Measurements from ENCODE around the gene POLR3E.

The POLR3E gene

DNA sequence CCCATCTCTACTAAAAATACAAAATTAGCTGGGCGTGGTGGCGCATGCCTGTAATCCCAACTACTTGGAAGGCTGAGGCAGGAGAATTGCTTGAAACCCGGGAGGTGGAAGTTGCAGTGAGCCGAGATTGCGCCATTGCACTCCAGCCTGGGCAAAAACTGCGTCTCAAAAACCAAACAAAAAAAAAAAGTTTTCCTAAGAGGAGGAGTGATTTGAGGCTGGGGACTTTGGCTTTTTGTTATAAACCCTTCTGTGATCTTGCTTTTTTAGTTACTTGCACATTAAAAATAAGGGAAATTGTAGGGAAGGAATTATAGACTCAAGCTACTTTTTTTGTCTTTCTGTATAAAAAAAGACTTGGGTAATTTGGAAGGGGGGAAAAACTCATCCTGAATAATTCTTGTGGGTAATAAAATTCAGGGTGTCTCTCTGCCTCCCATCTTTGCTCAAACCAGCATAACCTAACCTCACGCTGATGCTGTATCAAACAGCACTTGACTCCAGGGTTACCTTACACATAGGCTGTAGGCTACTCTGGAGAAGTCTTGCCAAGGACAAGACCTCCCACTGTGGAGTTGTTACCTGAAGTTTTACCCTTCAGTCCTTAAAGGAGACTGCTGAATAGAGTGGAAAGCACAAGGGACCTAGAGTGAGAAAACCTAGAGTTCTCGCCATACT lies 78.9 kb downstream of the POLR3E start:
- Histone ChIP-seq H3K4me1 (ENCODE audit: low read length) (peaks cover 13% of the 10 kb centered on the region), H3K36me3 (replicated peaks; ENCODE audit: low read depth, low read length) (peaks cover 9% of the 10 kb centered on the region), H2AFZ (ENCODE audit: low read depth, low read length) (no peak overlapping the region), H3K9me3 (ENCODE audit: insufficient read depth, low read length) (no peaks in the 10 kb centered on the region), H3K79me2 (ENCODE audit: low read length) (peaks cover 31% of the 10 kb centered on the region), H3K4me3 (ENCODE audit: low read length) (no peak overlapping the region), H3K27me3 (ENCODE audit: low read depth, low read length) (peaks cover 7% of the 10 kb centered on the region; the same call in 1 of the 2 replicates), H3K9ac (ENCODE audit: low read length) (no peak overlapping the region), H3K27ac (ENCODE audit: low read length) (no peak overlapping the region), H3K4me2 (ENCODE audit: low read length) (no peak overlapping the region), H4K20me1 (ENCODE audit: insufficient read depth, low read length) (no peaks in the 10 kb centered on the region)
- TF ChIP-seq, protein P1, sequence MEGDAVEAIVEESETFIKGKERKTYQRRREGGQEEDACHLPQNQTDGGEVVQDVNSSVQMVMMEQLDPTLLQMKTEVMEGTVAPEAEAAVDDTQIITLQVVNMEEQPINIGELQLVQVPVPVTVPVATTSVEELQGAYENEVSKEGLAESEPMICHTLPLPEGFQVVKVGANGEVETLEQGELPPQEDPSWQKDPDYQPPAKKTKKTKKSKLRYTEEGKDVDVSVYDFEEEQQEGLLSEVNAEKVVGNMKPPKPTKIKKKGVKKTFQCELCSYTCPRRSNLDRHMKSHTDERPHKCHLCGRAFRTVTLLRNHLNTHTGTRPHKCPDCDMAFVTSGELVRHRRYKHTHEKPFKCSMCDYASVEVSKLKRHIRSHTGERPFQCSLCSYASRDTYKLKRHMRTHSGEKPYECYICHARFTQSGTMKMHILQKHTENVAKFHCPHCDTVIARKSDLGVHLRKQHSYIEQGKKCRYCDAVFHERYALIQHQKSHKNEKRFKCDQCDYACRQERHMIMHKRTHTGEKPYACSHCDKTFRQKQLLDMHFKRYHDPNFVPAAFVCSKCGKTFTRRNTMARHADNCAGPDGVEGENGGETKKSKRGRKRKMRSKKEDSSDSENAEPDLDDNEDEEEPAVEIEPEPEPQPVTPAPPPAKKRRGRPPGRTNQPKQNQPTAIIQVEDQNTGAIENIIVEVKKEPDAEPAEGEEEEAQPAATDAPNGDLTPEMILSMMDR (IDR thresholded peaks at IDR 0.05; ENCODE audit: low read depth, low read length): no peak
- no peak for TF ChIP-seq EZH2phosphoT487 (IDR thresholded peaks at IDR 0.05; ENCODE audit: low read depth)

DNA sequence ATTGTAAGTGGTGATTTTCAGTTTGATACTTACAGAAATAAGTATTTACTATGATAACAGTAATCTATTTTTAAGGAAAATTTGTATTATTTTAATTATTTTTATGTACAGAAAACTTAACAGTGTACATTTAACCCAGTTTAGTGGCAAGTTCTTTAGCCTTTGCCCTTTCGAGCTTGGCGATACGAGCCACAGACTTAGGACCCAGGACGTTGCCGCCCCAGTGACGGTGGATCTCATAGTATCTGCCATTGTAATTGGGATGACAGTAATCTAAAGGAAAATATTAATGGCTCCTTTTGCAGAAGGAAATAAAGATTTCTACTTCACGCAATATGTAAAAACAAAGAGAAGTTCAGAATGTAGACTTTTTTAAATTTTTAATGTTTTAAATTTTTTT lies 82.4 kb downstream of the POLR3E start:
- H3K36me3 ChIP-seq (replicated peaks; ENCODE audit: low read depth, low read length): no peaks in the 10 kb centered on the region
- peaks cover 7% of the 10 kb centered on the region; the same call in 1 of the 2 replicates for H3K27me3 ChIP-seq (ENCODE audit: low read depth, low read length)
- no peak overlapping the region for H3K4me3 ChIP-seq (ENCODE audit: low read length)
- no peaks in the 10 kb centered on the region for H4K20me1 ChIP-seq (ENCODE audit: insufficient read depth, low read length)
- no peaks in the 10 kb centered on the region for H3K79me2 ChIP-seq (ENCODE audit: low read length)
- no peaks in the 10 kb centered on the region for H3K9me3 ChIP-seq (ENCODE audit: insufficient read depth, low read length)
- H3K4me1 ChIP-seq (ENCODE audit: low read length): peaks cover 4% of the 10 kb centered on the region
- H3K27ac ChIP-seq (ENCODE audit: low read length): no peak overlapping the region
- no peak overlapping the region for H3K9ac ChIP-seq (ENCODE audit: low read length)
- no peak overlapping the region for H2AFZ ChIP-seq (ENCODE audit: low read depth, low read length)
- TF ChIP-seq EZH2phosphoT487 (IDR thresholded peaks at IDR 0.05; ENCODE audit: low read depth): no peak
- TF ChIP-seq, protein P1 (IDR thresholded peaks at IDR 0.05; ENCODE audit: low read depth, low read length): no peak
- no peak overlapping the region for H3K4me2 ChIP-seq (ENCODE audit: low read length)

DNA sequence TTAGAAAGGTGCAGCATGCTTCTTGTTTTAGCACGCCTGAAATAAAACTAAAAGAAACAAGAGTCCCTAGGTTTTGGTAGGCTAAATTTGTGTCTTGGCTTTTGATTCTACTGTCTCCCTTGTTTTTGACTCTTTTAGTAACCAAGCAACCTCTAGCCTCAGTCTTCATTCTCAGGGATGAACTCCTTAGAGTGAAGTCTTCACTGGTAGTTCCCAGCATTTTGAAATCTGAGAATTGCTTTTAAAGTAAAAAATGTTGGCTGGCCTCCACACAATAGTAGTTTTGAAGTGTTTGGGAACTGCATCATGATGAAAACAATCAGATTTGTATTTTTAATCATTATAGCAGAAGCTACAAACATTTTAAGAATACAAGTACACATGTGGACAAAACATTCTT lies 83.3 kb downstream of the POLR3E start:
- Histone ChIP-seq H3K27me3 (ENCODE audit: low read depth, low read length) (peaks cover 3% of the 10 kb centered on the region; the same call in 1 of the 2 replicates), H4K20me1 (ENCODE audit: insufficient read depth, low read length) (no peaks in the 10 kb centered on the region), H3K36me3 (replicated peaks; ENCODE audit: low read depth, low read length) (no peaks in the 10 kb centered on the region), H3K79me2 (ENCODE audit: low read length) (no peaks in the 10 kb centered on the region), H3K4me3 (ENCODE audit: low read length) (no peak overlapping the region), H3K4me1 (ENCODE audit: low read length) (peaks cover under 1% of the 10 kb centered on the region), H3K9ac (ENCODE audit: low read length) (no peak overlapping the region), H2AFZ (ENCODE audit: low read depth, low read length) (no peak overlapping the region), H3K4me2 (ENCODE audit: low read length) (no peak overlapping the region), H3K9me3 (ENCODE audit: insufficient read depth, low read length) (no peaks in the 10 kb centered on the region), H3K27ac (ENCODE audit: low read length) (no peak overlapping the region)
- no peak for TF ChIP-seq EZH2phosphoT487 (IDR thresholded peaks at IDR 0.05; ENCODE audit: low read depth)
- TF ChIP-seq, protein P1 (IDR thresholded peaks at IDR 0.05; ENCODE audit: low read depth, low read length): no peak

DNA sequence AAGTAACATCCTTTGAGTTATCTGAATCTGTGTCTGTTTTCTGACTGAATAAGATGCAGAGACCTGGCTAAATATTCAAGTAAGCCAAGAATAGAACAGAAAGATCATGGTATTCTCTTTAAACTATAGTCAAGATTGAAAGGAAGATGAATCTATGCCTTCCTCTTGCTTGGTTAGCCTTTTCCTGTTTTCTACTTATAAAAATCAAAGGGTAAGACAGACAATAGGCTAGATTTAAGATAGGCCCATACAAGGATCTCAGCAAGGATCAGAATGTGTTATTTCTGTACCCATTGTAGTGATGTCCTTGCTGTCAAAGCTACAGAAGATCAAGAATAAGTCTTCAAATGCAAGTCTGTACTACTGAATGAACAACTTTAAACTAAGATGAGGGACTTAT lies 84.2 kb downstream of the POLR3E start:
- TF ChIP-seq, protein P1 (IDR thresholded peaks at IDR 0.05; ENCODE audit: low read depth, low read length): no peak
- no peak for TF ChIP-seq EZH2phosphoT487 (IDR thresholded peaks at IDR 0.05; ENCODE audit: low read depth)

More for the DNA sequence above, 84.2 kb downstream of the POLR3E start:
- Histone ChIP-seq H3K79me2 (ENCODE audit: low read length) (no peaks in the 10 kb centered on the region), H3K4me2 (ENCODE audit: low read length) (no peak overlapping the region), H4K20me1 (ENCODE audit: insufficient read depth, low read length) (no peaks in the 10 kb centered on the region), H3K27ac (ENCODE audit: low read length) (no peak overlapping the region), H3K4me1 (ENCODE audit: low read length) (no peaks in the 10 kb centered on the region), H3K9me3 (ENCODE audit: insufficient read depth, low read length) (no peaks in the 10 kb centered on the region), H3K36me3 (replicated peaks; ENCODE audit: low read depth, low read length) (no peaks in the 10 kb centered on the region), H3K9ac (ENCODE audit: low read length) (no peak overlapping the region), H3K4me3 (ENCODE audit: low read length) (no peak overlapping the region), H3K27me3 (ENCODE audit: low read depth, low read length) (0 out of 2 replicates have a peak, but pooled peaks cover 2% of the 10 kb centered on the region), H2AFZ (ENCODE audit: low read depth, low read length) (no peak overlapping the region)

Data from OCI-LY3 (cell line).